Measurements from ENCODE around the gene LARP4B.
"Not testable (repeated sequence)": the region's sequence is repeated elsewhere in the genome, so short reads cannot be mapped to it uniquely, and the experiment has no call there.

The LARP4B gene

GRCh38 chr10:773562-774161, 157.8 kb downstream of the LARP4B start:
- DNase-seq (ENCODE audit: low read depth in 1 of 2, low spot score in 1 of 2) = no peak

DNA sequence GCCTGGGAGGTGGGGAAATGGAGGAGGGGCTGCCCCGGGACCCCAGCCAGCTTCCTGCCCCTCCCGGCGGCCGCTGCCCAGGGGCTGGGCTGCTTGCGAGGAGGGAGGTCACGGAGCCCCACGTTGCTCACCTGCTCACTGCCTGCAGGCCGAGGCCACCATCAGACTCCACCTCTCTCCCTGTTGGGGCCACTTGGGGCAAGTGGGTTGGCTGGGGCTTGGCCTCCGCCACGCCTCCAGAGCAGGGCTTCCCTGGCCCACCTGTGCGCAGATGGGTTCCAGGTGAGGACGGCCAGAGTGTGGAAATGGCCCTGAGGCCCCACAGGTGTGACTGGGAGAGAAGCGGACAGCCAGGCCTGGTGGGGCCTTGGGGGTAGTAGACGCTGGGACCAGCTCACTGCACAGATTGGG, 159.3 kb downstream of the LARP4B start:
- no peak for DNase-seq (ENCODE audit: low read depth in 1 of 2, low spot score in 1 of 2)

- DNase-seq (ENCODE audit: low read depth in 1 of 2, low spot score in 1 of 2) = no peak
Observed at GRCh38 chr10:771647-772046, 159.9 kb downstream of the LARP4B start.

GRCh38 chr10:770975-771374, 160.5 kb downstream of the LARP4B start:
- no peak for DNase-seq (ENCODE audit: low read depth in 1 of 2, low spot score in 1 of 2)

DNA sequence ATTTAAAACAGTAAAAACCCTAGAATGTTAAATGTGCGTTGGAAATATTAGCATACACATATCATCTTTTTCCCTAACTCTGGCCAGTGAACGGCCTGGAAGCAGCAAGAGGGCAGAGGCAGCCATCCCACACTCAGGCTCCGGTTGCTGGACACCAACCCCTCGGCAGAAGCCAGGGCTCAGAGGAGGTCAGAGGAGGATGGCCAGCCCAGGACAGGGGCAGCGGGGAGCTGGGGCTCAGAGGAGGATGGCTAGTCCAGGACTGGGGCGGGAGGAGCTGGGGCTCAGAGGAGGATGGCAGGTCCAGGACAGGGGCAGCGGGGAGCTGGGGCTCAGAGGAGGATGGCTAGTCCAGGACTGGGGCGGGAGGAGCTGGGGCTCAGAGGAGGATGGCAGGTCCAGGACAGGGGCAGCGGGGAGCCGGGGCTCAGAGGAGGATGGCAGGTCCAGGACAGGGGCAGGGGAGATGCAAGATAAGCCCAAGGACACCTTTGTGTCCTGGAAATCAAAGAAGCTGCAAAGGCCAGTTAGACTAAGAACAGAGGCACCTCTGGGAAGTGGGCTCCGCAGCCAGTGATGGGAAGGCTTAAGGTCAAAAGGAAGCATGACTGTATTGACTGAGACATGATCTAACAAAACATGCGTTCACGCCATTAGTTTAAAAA, 161.3 kb downstream of the LARP4B start:
- DNase-seq (ENCODE audit: low read depth in 1 of 2, low spot score in 1 of 2) = not testable (repeated sequence)

- no peak for DNase-seq (ENCODE audit: low read depth in 1 of 2, low spot score in 1 of 2)
Observed at GRCh38 chr10:767794-768193, 163.7 kb downstream of the LARP4B start.

- DNase-seq (ENCODE audit: low read depth in 1 of 2, low spot score in 1 of 2) = no peak
Observed at GRCh38 chr10:767211-767610, 164.3 kb downstream of the LARP4B start.

DNA sequence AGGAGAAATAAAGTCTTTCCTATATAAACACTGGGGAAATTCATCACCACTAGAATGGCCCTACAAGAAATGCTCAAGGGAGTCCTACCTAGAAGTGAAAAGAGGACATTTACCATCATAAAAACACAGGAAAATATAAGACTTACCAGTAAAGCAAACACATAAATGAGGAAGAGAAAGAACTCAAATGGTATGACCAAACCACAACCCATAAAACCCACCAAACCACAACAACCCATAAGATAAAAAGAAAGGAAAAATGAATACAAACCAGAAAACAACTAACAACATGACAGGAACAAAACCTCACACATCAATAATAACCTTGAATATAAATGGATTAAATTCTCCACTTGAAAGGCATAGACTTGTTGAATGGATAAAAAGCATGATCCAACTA, 170.1 kb downstream of the LARP4B start:
- DNase-seq (ENCODE audit: low read depth in 1 of 2, low spot score in 1 of 2) = no peak

DNA sequence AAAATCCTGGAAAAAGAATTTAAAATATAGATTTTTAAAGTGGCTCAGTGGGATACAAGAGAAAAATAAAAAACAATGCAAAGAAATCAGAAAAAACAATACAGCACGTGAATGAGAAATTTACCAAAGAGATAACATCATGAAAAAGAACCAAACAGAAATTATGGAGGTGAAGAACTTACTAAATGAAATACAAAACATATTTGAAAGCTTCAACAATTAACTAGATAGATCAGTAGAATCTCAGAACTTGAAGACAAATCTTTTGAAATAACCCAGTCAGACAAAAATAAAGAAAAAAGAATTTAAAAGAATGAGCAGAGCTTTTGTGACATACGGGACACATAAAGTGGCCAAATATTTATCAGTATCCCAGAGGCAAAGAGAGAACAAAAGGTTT, 170.9 kb downstream of the LARP4B start:
- DNase-seq (ENCODE audit: low read depth in 1 of 2, low spot score in 1 of 2) = no peak

GRCh38 chr10:759898-760477, 171.5 kb downstream of the LARP4B start:
- DNase-seq (ENCODE audit: low read depth in 1 of 2, low spot score in 1 of 2) = no peak

Measured in activated T-helper 1 cell treated with anti-CD3 and anti-CD28 coated beads, Interleukin-2, amount 50 U/mL, for 16 hours (primary cell).